TTC549 (cell line): ENCODE results near the gene DSTYK.

Experiments used
- FAIRE-seq: peaks from 2 replicates; lab custom pipeline; 2012; peaks lifted over from hg19 to GRCh38; lab: Jason Lieb, UNC

The DSTYK gene

GRCh38 chr1:205124726-205125125 lies 86.8 kb downstream of the DSTYK start:
- no peak for FAIRE-seq

GRCh38 chr1:205122489-205122882 lies 89.0 kb downstream of the DSTYK start:
- no peak for FAIRE-seq

GRCh38 chr1:205121660-205122488 lies 89.6 kb downstream of the DSTYK start, which contains the start of gene RBBP5:
RBBP5 (minus strand) TSS chr1:205121978; CDS start chr1:205121873, 105 bp downstream.
- peak; percentile 96 for FAIRE-seq

- FAIRE-seq = no peak
Measured at GRCh38 chr1:205118752-205119151, 92.8 kb downstream of the DSTYK start.

- no peak for FAIRE-seq
Measured at GRCh38 chr1:205111354-205111753, 100.1 kb downstream of the DSTYK start.

GRCh38 chr1:205109711-205110110 lies 101.8 kb downstream of the DSTYK start:
- FAIRE-seq = no peak

- no peak for FAIRE-seq
Measured at GRCh38 chr1:205109269-205109668, 102.2 kb downstream of the DSTYK start.

- peak; percentile 11 for FAIRE-seq
Measured at GRCh38 chr1:205108464-205108863, 103.0 kb downstream of the DSTYK start.

GRCh38 chr1:205107327-205107726 lies 104.2 kb downstream of the DSTYK start:
- no peak for FAIRE-seq

- no peak for FAIRE-seq
Measured at GRCh38 chr1:205102404-205102803, 109.1 kb downstream of the DSTYK start.

- no peak for FAIRE-seq
Measured at GRCh38 chr1:205098242-205098641, 113.3 kb downstream of the DSTYK start.

- no peak for FAIRE-seq
Measured at GRCh38 chr1:205095422-205095821, 116.1 kb downstream of the DSTYK start.
